Measurements from ENCODE around the gene SCAF8. TPM values are rescaled to one million over a fixed set of nuclear protein-coding genes. Genes with fewer than 3 reads are reported as not detected.

The SCAF8 gene
- polyA plus RNA-seq, 1 donor = 34.7 TPM

- Histone ChIP-seq H3K36me3 (ENCODE audit: control insufficient read depth, insufficient read depth, low read length) (no peaks in the 10 kb centered on the region), H3K27me3 (ENCODE audit: control insufficient read depth, insufficient read depth, low read length) (no peaks in the 10 kb centered on the region), H3K4me1 (ENCODE audit: control insufficient read depth, insufficient read depth, low read length) (peaks cover 3% of the 10 kb centered on the region), H3K27ac (ENCODE audit: low read length) (no peak overlapping the region), H3K4me3 (ENCODE audit: low read length) (no peak overlapping the region), H3K9me3 (ENCODE audit: control insufficient read depth, low read depth, low read length) (peaks cover 2% of the 10 kb centered on the region)
- no CpG with 5 or more reads among the region's 13 CpGs for whole genome bisulfite sequencing (ENCODE audit: insufficient coverage, low lambda C conversion rate)
- no peak for DNase-seq
These were observed 18.0 kb downstream of the SCAF8 start for GRCh38 chr6:154751011-154751800.

- no peak overlapping the region for H3K27ac ChIP-seq (ENCODE audit: low read length)
- no peaks in the 10 kb centered on the region for H3K36me3 ChIP-seq (ENCODE audit: control insufficient read depth, insufficient read depth, low read length)
- H3K9me3 ChIP-seq (ENCODE audit: control insufficient read depth, low read depth, low read length) = peaks cover 2% of the 10 kb centered on the region
- WGBS (ENCODE audit: insufficient coverage, low lambda C conversion rate) = no CpG with 5 or more reads among the region's 1 CpG
- DNase-seq = no peak
- H3K4me3 ChIP-seq (ENCODE audit: low read length) = no peak overlapping the region
- peaks cover 3% of the 10 kb centered on the region for H3K4me1 ChIP-seq (ENCODE audit: control insufficient read depth, insufficient read depth, low read length)
- no peaks in the 10 kb centered on the region for H3K27me3 ChIP-seq (ENCODE audit: control insufficient read depth, insufficient read depth, low read length)
These were observed 18.8 kb downstream of the SCAF8 start for GRCh38 chr6:154752022-154752421.

GRCh38 chr6:154754152-154754551, 20.9 kb downstream of the SCAF8 start:
- DNase-seq = peak in 1 of 2 donors; percentile 12
- WGBS (ENCODE audit: insufficient coverage, low lambda C conversion rate) = 24% methylated on average over 3 of the region's 4 CpGs

GRCh38 chr6:154757352-154758050, 24.3 kb downstream of the SCAF8 start:
- Histone ChIP-seq H3K9me3 (ENCODE audit: control insufficient read depth, low read depth, low read length) (peaks cover 2% of the 10 kb centered on the region), H3K4me3 (ENCODE audit: low read length) (no peak overlapping the region), H3K36me3 (ENCODE audit: control insufficient read depth, insufficient read depth, low read length) (peaks cover 6% of the 10 kb centered on the region), H3K4me1 (ENCODE audit: control insufficient read depth, insufficient read depth, low read length) (no peaks in the 10 kb centered on the region), H3K27me3 (ENCODE audit: control insufficient read depth, insufficient read depth, low read length) (no peaks in the 10 kb centered on the region), H3K27ac (ENCODE audit: low read length) (no peak overlapping the region)
- 60% methylated on average over 1 of the region's 3 CpGs for WGBS (ENCODE audit: insufficient coverage, low lambda C conversion rate)
- no peak for DNase-seq

More at GRCh38 chr6:154754152-154754551, 20.9 kb downstream of the SCAF8 start:
- Histone ChIP-seq H3K36me3 (ENCODE audit: control insufficient read depth, insufficient read depth, low read length) (peaks cover 4% of the 10 kb centered on the region), H3K27ac (ENCODE audit: low read length) (no peak overlapping the region), H3K4me3 (ENCODE audit: low read length) (no peak overlapping the region), H3K9me3 (ENCODE audit: control insufficient read depth, low read depth, low read length) (peaks cover 2% of the 10 kb centered on the region), H3K27me3 (ENCODE audit: control insufficient read depth, insufficient read depth, low read length) (no peaks in the 10 kb centered on the region), H3K4me1 (ENCODE audit: control insufficient read depth, insufficient read depth, low read length) (peaks cover 3% of the 10 kb centered on the region)

- Histone ChIP-seq H3K27ac (ENCODE audit: low read length) (no peak overlapping the region), H3K4me3 (ENCODE audit: low read length) (no peak overlapping the region), H3K4me1 (ENCODE audit: control insufficient read depth, insufficient read depth, low read length) (no peaks in the 10 kb centered on the region), H3K9me3 (ENCODE audit: control insufficient read depth, low read depth, low read length) (no peaks in the 10 kb centered on the region), H3K27me3 (ENCODE audit: control insufficient read depth, insufficient read depth, low read length) (no peaks in the 10 kb centered on the region), H3K36me3 (ENCODE audit: control insufficient read depth, insufficient read depth, low read length) (peaks cover 6% of the 10 kb centered on the region)
- no peak for DNase-seq
- 93% methylated on average over 2 of the region's 6 CpGs for WGBS (ENCODE audit: insufficient coverage, low lambda C conversion rate)
These were observed 24.9 kb downstream of the SCAF8 start for GRCh38 chr6:154758125-154758524.

GRCh38 chr6:154763650-154764049, 30.4 kb downstream of the SCAF8 start:
- Histone ChIP-seq H3K27me3 (ENCODE audit: control insufficient read depth, insufficient read depth, low read length) (no peaks in the 10 kb centered on the region), H3K4me3 (ENCODE audit: low read length) (no peak overlapping the region), H3K27ac (ENCODE audit: low read length) (no peak overlapping the region), H3K36me3 (ENCODE audit: control insufficient read depth, insufficient read depth, low read length) (peaks cover 3% of the 10 kb centered on the region), H3K4me1 (ENCODE audit: control insufficient read depth, insufficient read depth, low read length) (no peaks in the 10 kb centered on the region), H3K9me3 (ENCODE audit: control insufficient read depth, low read depth, low read length) (no peaks in the 10 kb centered on the region)
- no peak for DNase-seq
- WGBS (ENCODE audit: insufficient coverage, low lambda C conversion rate) = no CpG with 5 or more reads among the region's 1 CpG

GRCh38 chr6:154765273-154765672, 32.1 kb downstream of the SCAF8 start:
- no peaks in the 10 kb centered on the region for H3K4me1 ChIP-seq (ENCODE audit: control insufficient read depth, insufficient read depth, low read length)
- H3K9me3 ChIP-seq (ENCODE audit: control insufficient read depth, low read depth, low read length) = no peaks in the 10 kb centered on the region
- DNase-seq = no peak
- no peaks in the 10 kb centered on the region for H3K27me3 ChIP-seq (ENCODE audit: control insufficient read depth, insufficient read depth, low read length)
- WGBS (ENCODE audit: insufficient coverage, low lambda C conversion rate) = 63% methylated on average over 1 of the region's 1 CpG
- no peak overlapping the region for H3K27ac ChIP-seq (ENCODE audit: low read length)
- peaks cover 3% of the 10 kb centered on the region for H3K36me3 ChIP-seq (ENCODE audit: control insufficient read depth, insufficient read depth, low read length)
- no peak overlapping the region for H3K4me3 ChIP-seq (ENCODE audit: low read length)

GRCh38 chr6:154766288-154766687, 33.1 kb downstream of the SCAF8 start:
- Histone ChIP-seq H3K4me1 (ENCODE audit: control insufficient read depth, insufficient read depth, low read length) (no peaks in the 10 kb centered on the region), H3K27ac (ENCODE audit: low read length) (no peak overlapping the region), H3K27me3 (ENCODE audit: control insufficient read depth, insufficient read depth, low read length) (no peaks in the 10 kb centered on the region), H3K36me3 (ENCODE audit: control insufficient read depth, insufficient read depth, low read length) (peaks cover under 1% of the 10 kb centered on the region), H3K4me3 (ENCODE audit: low read length) (no peak overlapping the region), H3K9me3 (ENCODE audit: control insufficient read depth, low read depth, low read length) (no peaks in the 10 kb centered on the region)
- DNase-seq = no peak
- 70% methylated on average over 2 of the region's 3 CpGs for WGBS (ENCODE audit: insufficient coverage, low lambda C conversion rate)

- no peak for DNase-seq
- Histone ChIP-seq H3K4me1 (ENCODE audit: control insufficient read depth, insufficient read depth, low read length) (no peaks in the 10 kb centered on the region), H3K9me3 (ENCODE audit: control insufficient read depth, low read depth, low read length) (no peaks in the 10 kb centered on the region), H3K4me3 (ENCODE audit: low read length) (no peak overlapping the region), H3K27me3 (ENCODE audit: control insufficient read depth, insufficient read depth, low read length) (no peaks in the 10 kb centered on the region), H3K36me3 (ENCODE audit: control insufficient read depth, insufficient read depth, low read length) (no peaks in the 10 kb centered on the region), H3K27ac (ENCODE audit: low read length) (no peak overlapping the region)
- 83% methylated on average over 1 of the region's 3 CpGs for WGBS (ENCODE audit: insufficient coverage, low lambda C conversion rate)
These were observed 33.9 kb downstream of the SCAF8 start for GRCh38 chr6:154767003-154767723.

GRCh38 chr6:154768280-154768679, 35.1 kb downstream of the SCAF8 start:
- Histone ChIP-seq H3K4me1 (ENCODE audit: control insufficient read depth, insufficient read depth, low read length) (no peaks in the 10 kb centered on the region), H3K4me3 (ENCODE audit: low read length) (no peak overlapping the region), H3K27ac (ENCODE audit: low read length) (no peak overlapping the region), H3K27me3 (ENCODE audit: control insufficient read depth, insufficient read depth, low read length) (no peaks in the 10 kb centered on the region), H3K36me3 (ENCODE audit: control insufficient read depth, insufficient read depth, low read length) (peaks cover 2% of the 10 kb centered on the region), H3K9me3 (ENCODE audit: control insufficient read depth, low read depth, low read length) (no peaks in the 10 kb centered on the region)
- no CpG with 5 or more reads among the region's 3 CpGs for WGBS (ENCODE audit: insufficient coverage, low lambda C conversion rate)
- no peak for DNase-seq
